Activated T-cell treated with anti-CD3 and anti-CD28 coated beads for 1 hour (primary cell): ENCODE results near the gene RASD1.

Source experiments
- DNase-seq: peaks from one replicate; pipeline ENCODE4 v3.0.0-alpha.2; 2020; ENCODE audit warnings: low read depth

RASD1 gene

GRCh38 chr17:17526369-17526768, 30.2 kb upstream of the RASD1 start:
- DNase-seq, result no peak

- no peak for DNase-seq
Measured at GRCh38 chr17:17525956-17526355, 29.8 kb upstream of the RASD1 start.

- DNase-seq, result no peak
Measured at GRCh38 chr17:17525311-17525710, 29.1 kb upstream of the RASD1 start.

GRCh38 chr17:17523731-17524490, 27.7 kb upstream of the RASD1 start:
- no peak for DNase-seq

- no peak for DNase-seq
Measured at GRCh38 chr17:17523001-17523730, 27.0 kb upstream of the RASD1 start.

- no peak for DNase-seq
Measured at GRCh38 chr17:17520599-17521232, 24.5 kb upstream of the RASD1 start.

- DNase-seq, result no peak
Measured at GRCh38 chr17:17519886-17520285, 23.7 kb upstream of the RASD1 start.

- DNase-seq, result no peak
Measured at GRCh38 chr17:17518951-17519350, 22.8 kb upstream of the RASD1 start.

GRCh38 chr17:17518014-17518413, 21.8 kb upstream of the RASD1 start:
- DNase-seq, result no peak

GRCh38 chr17:17516941-17517720, 20.9 kb upstream of the RASD1 start:
- no peak for DNase-seq

GRCh38 chr17:17515934-17516930, 20.0 kb upstream of the RASD1 start:
- DNase-seq, result no peak

- no peak for DNase-seq
Measured at GRCh38 chr17:17514993-17515933, 19.1 kb upstream of the RASD1 start.

GRCh38 chr17:17514361-17514992, 18.3 kb upstream of the RASD1 start:
- no peak for DNase-seq

GRCh38 chr17:17513626-17514025, 17.4 kb upstream of the RASD1 start:
- no peak for DNase-seq

- no peak for DNase-seq
Measured at GRCh38 chr17:17512866-17513265, 16.7 kb upstream of the RASD1 start.

- DNase-seq, result no peak
Measured at GRCh38 chr17:17511881-17512858, 16.0 kb upstream of the RASD1 start.

- DNase-seq, result no peak
Measured at GRCh38 chr17:17511293-17511741, 15.1 kb upstream of the RASD1 start.
